HUES64 (cell line): ENCODE results near the gene CREB3L2.

Experiments
- H3K27ac ChIP-seq: 2 replicates; pipeline ENCODE4 v1.7.0; 2013; ENCODE audit warnings: low read depth, low read length, inconsistent platforms
- H3K27me3 ChIP-seq: 2 replicates; pipeline ENCODE4 v1.6.1; 2013; ENCODE audit warnings: mild to moderate bottlenecking, low read length; ENCODE audit not compliant: insufficient read depth
- H3K36me3 ChIP-seq: 2 replicates; pipeline ENCODE4 v1.6.1; 2013; ENCODE audit warnings: mild to moderate bottlenecking, low read length; ENCODE audit not compliant: insufficient read depth
- H3K4me1 ChIP-seq: 2 replicates; pipeline ENCODE4 v1.6.1; 2013; ENCODE audit warnings: mild to moderate bottlenecking, low read length, moderate library complexity; ENCODE audit not compliant: insufficient read depth
- H3K4me3 ChIP-seq: 2 replicates; pipeline ENCODE4 v1.5.1; 2013; ENCODE audit warnings: mild to moderate bottlenecking, low read length, moderate library complexity
- H3K9ac ChIP-seq: 2 replicates; pipeline ENCODE4 v1.6.1; 2013; ENCODE audit warnings: mild to moderate bottlenecking, low read depth, low read length
- H3K9me3 ChIP-seq: 2 replicates; pipeline ENCODE4 v1.6.1; 2013; ENCODE audit warnings: low read depth, low read length; ENCODE audit not compliant: insufficient read depth
- WGBS: fragments of 150-250, 120-280 bp; methylation state at CpG from one replicate; pipeline ENCODE4 v1.1.7; 2013; ENCODE audit warnings: missing lambda C conversion rate; 5-methylcytosine and 5-hydroxymethylcytosine counted together

CREB3L2 gene

GRCh38 chr7:137998250-137998649 is 3.6 kb downstream of the CREB3L2 start:
- H3K27ac ChIP-seq, result no peak overlapping the region
- peaks cover 10% of the 10 kb centered on the region for H3K36me3 ChIP-seq
- WGBS, result no CpG with 5 or more reads among the region's 1 CpG
- H3K4me1 ChIP-seq, result peaks cover 23% of the 10 kb centered on the region
- H3K9ac ChIP-seq, result no peak overlapping the region
- no peak overlapping the region for H3K4me3 ChIP-seq
- no peaks in the 10 kb centered on the region for H3K27me3 ChIP-seq
- H3K9me3 ChIP-seq, result no peaks in the 10 kb centered on the region

GRCh38 chr7:137996871-137997270 is 5.0 kb downstream of the CREB3L2 start:
- H3K27me3 ChIP-seq, result no peaks in the 10 kb centered on the region
- no peak overlapping the region for H3K9ac ChIP-seq
- H3K9me3 ChIP-seq, result no peaks in the 10 kb centered on the region
- H3K4me3 ChIP-seq, result no peak overlapping the region
- H3K27ac ChIP-seq, result no peak overlapping the region
- WGBS, result 86% methylated on average over 1 of the region's 3 CpGs
- peaks cover 16% of the 10 kb centered on the region for H3K4me1 ChIP-seq
- H3K36me3 ChIP-seq, result peaks cover 10% of the 10 kb centered on the region

DNA sequence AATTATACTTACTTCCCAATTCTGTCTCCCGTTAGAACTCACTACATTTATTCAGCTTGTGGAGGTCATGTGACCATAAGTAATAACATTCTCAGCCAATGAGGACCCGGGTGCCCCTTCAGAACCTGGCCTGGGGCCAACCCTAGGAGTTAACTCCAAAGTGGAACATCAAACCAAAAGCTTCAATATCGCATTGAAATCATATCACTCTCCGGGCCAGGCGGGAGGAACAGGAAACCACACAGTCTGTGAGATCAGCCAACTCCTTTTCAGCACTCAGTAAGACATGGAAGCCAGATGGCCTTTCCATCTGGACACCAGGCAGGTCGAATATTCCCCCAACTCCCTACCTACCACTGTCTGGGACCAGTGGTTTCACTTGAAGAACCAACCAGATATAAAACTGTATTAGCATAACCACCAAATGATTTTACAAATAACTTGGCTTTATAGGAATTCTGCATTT is 5.5 kb downstream of the CREB3L2 start:
- Histone ChIP-seq H3K4me3 (no peak overlapping the region), H3K9me3 (no peaks in the 10 kb centered on the region), H3K9ac (no peak overlapping the region), H3K27ac (no peak overlapping the region), H3K27me3 (no peaks in the 10 kb centered on the region), H3K4me1 (peaks cover 16% of the 10 kb centered on the region), H3K36me3 (peaks cover 10% of the 10 kb centered on the region)
- WGBS, result 96% methylated on average over 6 of the region's 6 CpGs

DNA sequence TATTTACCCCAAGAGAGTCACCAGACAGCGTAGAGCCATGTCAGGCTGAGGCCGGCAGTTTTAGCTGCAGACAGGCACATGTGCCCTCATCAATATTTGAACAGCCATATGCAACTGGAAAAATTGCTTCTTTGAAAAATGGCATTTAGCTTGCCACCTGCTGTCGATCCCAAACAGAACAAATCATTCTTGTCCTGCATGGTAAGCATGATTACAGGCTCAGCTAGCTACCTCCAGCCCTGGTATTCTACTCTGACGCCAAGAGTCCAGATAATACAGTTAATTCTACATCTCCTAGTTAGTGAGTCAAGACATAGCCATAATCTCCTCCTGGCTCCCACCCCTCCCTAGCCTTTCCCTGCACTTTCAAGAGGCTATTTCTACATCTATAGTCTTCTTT is 7.7 kb downstream of the CREB3L2 start:
- no peak overlapping the region for H3K27ac ChIP-seq
- no peaks in the 10 kb centered on the region for H3K9me3 ChIP-seq
- H3K9ac ChIP-seq, result no peak overlapping the region
- H3K4me3 ChIP-seq, result no peak overlapping the region
- peaks cover 10% of the 10 kb centered on the region for H3K36me3 ChIP-seq
- no peaks in the 10 kb centered on the region for H3K27me3 ChIP-seq
- H3K4me1 ChIP-seq, result peaks cover 17% of the 10 kb centered on the region
- 90% methylated on average over 4 of the region's 4 CpGs for WGBS

DNA sequence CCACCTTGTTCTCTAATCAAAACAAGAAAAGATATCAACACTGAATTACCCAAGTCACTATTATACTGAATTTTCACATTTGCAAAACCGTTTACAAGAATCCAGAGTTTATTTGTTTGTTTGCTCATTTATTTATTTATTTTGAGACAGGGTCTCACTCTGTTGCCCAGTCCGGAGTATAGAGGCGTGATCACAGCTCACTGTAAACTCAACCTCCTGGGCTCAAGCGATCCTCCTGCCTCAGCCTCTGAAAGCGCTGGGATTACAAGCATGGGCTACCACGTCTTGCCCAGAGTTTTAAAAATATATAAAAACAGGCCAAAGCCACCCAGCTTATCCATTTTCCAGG is 8.5 kb downstream of the CREB3L2 start:
- WGBS, result 96% methylated on average over 5 of the region's 6 CpGs
- Histone ChIP-seq H3K36me3 (peaks cover 5% of the 10 kb centered on the region; the same call in 1 of the 2 replicates), H3K4me3 (no peak overlapping the region), H3K4me1 (peaks cover 14% of the 10 kb centered on the region), H3K9me3 (no peaks in the 10 kb centered on the region), H3K27ac (no peak overlapping the region), H3K9ac (no peak overlapping the region), H3K27me3 (no peaks in the 10 kb centered on the region)

- Histone ChIP-seq H3K9ac (no peak overlapping the region), H3K9me3 (no peaks in the 10 kb centered on the region), H3K4me3 (no peak overlapping the region), H3K36me3 (peaks cover under 1% of the 10 kb centered on the region; the same call in 1 of the 2 replicates), H3K27ac (peak overlapping the region; percentile 5; the same call in 1 of the 2 replicates), H3K27me3 (no peaks in the 10 kb centered on the region), H3K4me1 (peaks cover 11% of the 10 kb centered on the region; the same call in 1 of the 2 replicates)
- WGBS, result 88% methylated on average over 5 of the region's 5 CpGs
These were observed 9.1 kb downstream of the CREB3L2 start for GRCh38 chr7:137992550-137993394.

GRCh38 chr7:137992104-137992549 is 9.8 kb downstream of the CREB3L2 start:
- H3K9ac ChIP-seq, result no peak overlapping the region
- peaks cover 11% of the 10 kb centered on the region; the same call in 1 of the 2 replicates for H3K4me1 ChIP-seq
- no peaks in the 10 kb centered on the region for H3K36me3 ChIP-seq
- no peaks in the 10 kb centered on the region for H3K27me3 ChIP-seq
- peak overlapping the region; percentile 5; the same call in 1 of the 2 replicates for H3K27ac ChIP-seq
- no peaks in the 10 kb centered on the region for H3K9me3 ChIP-seq
- H3K4me3 ChIP-seq, result no peak overlapping the region
- 93% methylated on average over 5 of the region's 5 CpGs for whole genome bisulfite sequencing

- WGBS, result 87% methylated on average over 5 of the region's 5 CpGs
- Histone ChIP-seq H3K4me1 (peaks cover 23% of the 10 kb centered on the region), H3K27ac (no peak overlapping the region), H3K9me3 (no peaks in the 10 kb centered on the region), H3K27me3 (no peaks in the 10 kb centered on the region), H3K9ac (no peak overlapping the region), H3K36me3 (no peaks in the 10 kb centered on the region), H3K4me3 (no peak overlapping the region)
These were observed 11.5 kb downstream of the CREB3L2 start for GRCh38 chr7:137990251-137990941.

DNA sequence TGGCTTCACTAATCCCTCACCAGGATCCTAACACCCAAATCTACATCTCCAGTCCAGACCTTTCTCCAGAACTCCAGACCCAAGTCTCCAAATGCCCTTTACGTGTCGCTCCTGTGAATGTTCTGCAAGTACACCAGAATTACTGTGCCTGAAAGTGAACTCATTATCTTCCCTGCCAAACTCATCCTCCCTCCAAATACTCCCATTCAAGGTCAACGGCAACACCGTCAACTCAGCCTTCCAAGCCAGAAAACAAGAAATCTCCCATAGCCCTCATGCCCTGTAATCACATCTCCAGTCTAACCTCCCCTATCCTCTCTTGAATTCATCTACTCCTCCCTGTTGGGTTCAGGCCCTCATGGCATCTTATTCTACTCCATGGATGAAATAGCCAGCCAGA is 12.3 kb downstream of the CREB3L2 start:
- WGBS, result 93% methylated on average over 4 of the region's 4 CpGs
- Histone ChIP-seq H3K4me3 (no peak overlapping the region), H3K36me3 (no peaks in the 10 kb centered on the region), H3K9ac (no peak overlapping the region), H3K9me3 (no peaks in the 10 kb centered on the region), H3K4me1 (peaks cover 29% of the 10 kb centered on the region), H3K27ac (no peak overlapping the region), H3K27me3 (no peaks in the 10 kb centered on the region)

GRCh38 chr7:137989094-137989493 is 12.8 kb downstream of the CREB3L2 start:
- H3K9me3 ChIP-seq, result no peaks in the 10 kb centered on the region
- H3K36me3 ChIP-seq, result no peaks in the 10 kb centered on the region
- no peak overlapping the region for H3K4me3 ChIP-seq
- no peak overlapping the region for H3K9ac ChIP-seq
- no peak overlapping the region for H3K27ac ChIP-seq
- H3K27me3 ChIP-seq, result no peaks in the 10 kb centered on the region
- 94% methylated on average over 7 of the region's 7 CpGs for WGBS
- H3K4me1 ChIP-seq, result peaks cover 29% of the 10 kb centered on the region

- Histone ChIP-seq H3K27me3 (no peaks in the 10 kb centered on the region), H3K9ac (no peak overlapping the region), H3K27ac (no peak overlapping the region), H3K4me1 (peaks cover 29% of the 10 kb centered on the region), H3K4me3 (no peak overlapping the region), H3K9me3 (no peaks in the 10 kb centered on the region), H3K36me3 (peaks cover 6% of the 10 kb centered on the region; the same call in 1 of the 2 replicates)
- 88% methylated on average over 4 of the region's 4 CpGs for WGBS
These were observed 13.9 kb downstream of the CREB3L2 start for GRCh38 chr7:137987968-137988367.
